CD4-positive, alpha-beta T cell treated with Interleukin-2 at 100 ng/mL for 4 hours (primary cell): Measurements from ENCODE around the gene CAMK1D.
"Not testable (repeated sequence)": the region's sequence is repeated elsewhere in the genome, so short reads cannot be mapped to it uniquely, and the experiment has no call there.

ENCODE experiments used
- DNase-seq: peaks from one replicate; pipeline ENCODE4 v3.0.0-alpha.2; 2020; ENCODE audit warnings: low spot score

CAMK1D gene

GRCh38 chr10:12854988-12855387 is 505.6 kb downstream of the CAMK1D start:
- no peak for DNase-seq

- no peak for DNase-seq
Observed at GRCh38 chr10:12862459-12862858, 513.1 kb downstream of the CAMK1D start.

DNA sequence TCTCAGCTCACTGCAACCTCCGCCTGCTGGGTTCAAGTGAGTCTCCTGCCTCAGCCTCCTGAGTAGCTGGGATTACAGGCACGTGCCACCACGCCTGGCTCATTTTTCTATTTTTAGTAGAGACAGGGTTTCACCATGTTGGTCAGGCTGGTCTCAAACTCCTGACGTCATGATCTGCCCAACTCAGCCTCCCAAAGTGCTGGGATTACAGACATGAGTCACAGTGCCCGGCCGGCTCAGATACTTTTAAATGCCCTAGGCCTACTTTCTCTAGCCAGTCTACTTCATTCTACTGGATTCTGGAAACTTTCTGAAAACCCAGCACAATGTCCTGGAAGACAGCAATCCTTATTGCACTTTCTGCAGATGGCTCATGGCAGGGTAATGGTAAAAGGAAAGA is 516.2 kb downstream of the CAMK1D start:
- not testable (repeated sequence) for DNase-seq

- no peak for DNase-seq
Observed at GRCh38 chr10:12868229-12868628, 518.9 kb downstream of the CAMK1D start.

DNA sequence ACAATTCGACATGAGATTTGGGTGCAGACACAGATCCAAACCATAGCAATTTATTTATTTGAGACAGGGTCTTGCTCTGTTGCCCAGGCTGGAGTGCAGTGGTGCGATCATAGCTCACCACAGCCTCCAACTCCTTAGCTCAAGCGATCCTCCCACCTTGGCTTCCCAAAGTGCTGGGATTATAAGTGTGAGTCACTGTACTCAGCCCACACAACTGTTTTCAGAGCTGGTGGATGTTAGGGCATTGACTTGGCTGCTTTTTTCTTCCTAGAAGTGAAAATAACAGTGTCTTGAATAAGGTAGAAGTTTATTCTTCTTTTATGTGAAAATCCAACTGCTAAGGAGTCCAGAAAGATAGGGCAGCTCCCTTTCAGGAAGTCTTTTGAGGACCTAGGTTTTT is 520.1 kb downstream of the CAMK1D start:
- no peak for DNase-seq

- no peak for DNase-seq
Observed at GRCh38 chr10:12872577-12872976, 523.2 kb downstream of the CAMK1D start.

GRCh38 chr10:12873172-12873571 is 523.8 kb downstream of the CAMK1D start:
- no peak for DNase-seq

- DNase-seq: no peak
Observed at GRCh38 chr10:12874501-12874900, 525.2 kb downstream of the CAMK1D start.

GRCh38 chr10:12875100-12875499 is 525.8 kb downstream of the CAMK1D start:
- DNase-seq: no peak

GRCh38 chr10:12876266-12876665 is 526.9 kb downstream of the CAMK1D start:
- no peak for DNase-seq

GRCh38 chr10:12877150-12877549 is 527.8 kb downstream of the CAMK1D start:
- no peak for DNase-seq

DNA sequence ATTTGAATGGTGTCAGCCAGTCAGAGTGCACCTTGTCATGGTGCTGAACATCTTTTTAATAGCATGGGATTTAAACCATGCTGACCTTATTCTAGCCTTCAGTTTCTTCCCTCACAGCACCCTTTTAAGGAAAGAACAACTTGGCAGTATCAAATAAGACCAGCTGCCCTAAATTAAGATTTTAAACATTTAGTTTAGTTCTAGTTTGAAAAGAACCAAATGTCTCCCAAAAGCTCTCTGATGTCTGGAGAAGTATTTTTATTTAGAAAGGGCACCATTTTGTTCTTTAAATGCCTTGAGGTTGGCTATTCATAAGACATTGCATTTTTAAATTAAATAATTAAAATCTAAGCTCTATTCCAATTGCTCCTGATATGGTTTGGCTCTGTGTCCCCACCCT is 531.1 kb downstream of the CAMK1D start:
- DNase-seq: no peak

- DNase-seq: no peak
Observed at GRCh38 chr10:12884851-12885250, 535.5 kb downstream of the CAMK1D start.
